Upper lobe of right lung (tissue), 1 donor: ENCODE measurements around the gene BMF. TPM values are rescaled to one million over a fixed set of nuclear protein-coding genes. Genes with fewer than 3 reads are reported as not detected.

Source experiments
- ATAC-seq: fragments of 200-7000 bp; cut with Tn5 transposase; one replicate; pipeline ENCODE4 v1.9.1; 2020; ENCODE audit warnings: mild to moderate bottlenecking, moderate library complexity
- DNase-seq: peaks from one replicate; pipeline ENCODE4 v3.0.0-alpha.2; 2020
- H3K27ac ChIP-seq: fragments of 200-600 bp; one replicate; pipeline ENCODE4 v1.8.0; 2022
- H3K27me3 ChIP-seq: fragments of 200-600 bp; one replicate; pipeline ENCODE4 v1.8.0; 2022; ENCODE audit warnings: mild to moderate bottlenecking
- H3K36me3 ChIP-seq: fragments of 200-600 bp; one replicate; pipeline ENCODE4 v1.8.0; 2022
- H3K4me1 ChIP-seq: fragments of 200-600 bp; one replicate; pipeline ENCODE4 v1.8.0; 2022
- H3K4me3 ChIP-seq: fragments of 200-600 bp; one replicate; pipeline ENCODE4 v1.8.0; 2022; ENCODE audit warnings: mild to moderate bottlenecking
- H3K9me3 ChIP-seq: fragments of 200-600 bp; one replicate; pipeline ENCODE4 v1.8.0; 2022
- CTCF ChIP-seq: fragments of 200-600 bp; IDR thresholded peaks from one replicate; pipeline ENCODE4 v1.8.0; 2022; ENCODE audit warnings: antibody characterized with exemption
- intact Hi-C: fragments of 100-400 bp; cut with DNase I; formaldehyde crosslinking; loops from one replicate; pipeline ENCODE4 v1.11.0; 2022
- total RNA-seq: library from RNA; stranded (reverse); fragmentation: NEBNext Ultra II Directional; extraction: Animal tissue kit (Norgen Biotek cat#: 25700); gene quantifications from one replicate; pipeline ENCODE4 v1.2.1, GENCODE V29; 2021
- donor health status: DM: no; HTN: yes; CAD: no; lungs with severe emphysema.

The BMF gene
- total RNA-seq, 1 donor from 2014 or later, result 15.4 TPM

GRCh38 chr15:40061212-40061901 is 47.3 kb downstream of the BMF start:
- ATAC-seq (peak; percentile 75), DNase-seq (no peak)
- Histone ChIP-seq H3K4me3 (no peak overlapping the region), H3K4me1 (no peaks in the 10 kb centered on the region), H3K9me3 (no peaks in the 10 kb centered on the region), H3K27ac (no peak overlapping the region), H3K27me3 (no peaks in the 10 kb centered on the region), H3K36me3 (no peaks in the 10 kb centered on the region)
- TF ChIP-seq CTCF, result no peak
- intact Hi-C loops, result no loop called here

GRCh38 chr15:40060236-40060961 is 48.3 kb downstream of the BMF start:
- intact Hi-C loops, result no loop called here

GRCh38 chr15:40059821-40060220 is 48.9 kb downstream of the BMF start:
- H3K4me3 ChIP-seq, result no peak overlapping the region
- H3K36me3 ChIP-seq, result no peaks in the 10 kb centered on the region
- no peak for TF ChIP-seq CTCF
- H3K4me1 ChIP-seq, result peaks cover 7% of the 10 kb centered on the region
- DNase-seq, result no peak
- H3K27me3 ChIP-seq, result no peaks in the 10 kb centered on the region
- no peaks in the 10 kb centered on the region for H3K9me3 ChIP-seq
- no peak for ATAC-seq
- no peak overlapping the region for H3K27ac ChIP-seq
- intact Hi-C loops, result no loop called here

More at GRCh38 chr15:40060236-40060961, 48.3 kb downstream of the BMF start:
- no peak for DNase-seq
- Histone ChIP-seq H3K27ac (no peak overlapping the region), H3K4me1 (peaks cover 2% of the 10 kb centered on the region), H3K4me3 (no peak overlapping the region), H3K36me3 (no peaks in the 10 kb centered on the region), H3K9me3 (no peaks in the 10 kb centered on the region), H3K27me3 (no peaks in the 10 kb centered on the region)
- ATAC-seq, result no peak
- TF ChIP-seq CTCF, result no peak

GRCh38 chr15:40058476-40059140 is 50.1 kb downstream of the BMF start:
- H3K9me3 ChIP-seq, result no peaks in the 10 kb centered on the region
- ATAC-seq (no peak), DNase-seq (no peak)
- intact Hi-C loops, result no loop called here
- no peak for TF ChIP-seq CTCF
- H3K4me1 ChIP-seq, result peaks cover 15% of the 10 kb centered on the region
- no peaks in the 10 kb centered on the region for H3K36me3 ChIP-seq
- no peak overlapping the region for H3K4me3 ChIP-seq
- no peak overlapping the region for H3K27ac ChIP-seq
- H3K27me3 ChIP-seq, result no peaks in the 10 kb centered on the region

- peaks cover 15% of the 10 kb centered on the region for H3K4me1 ChIP-seq
- H3K36me3 ChIP-seq, result no peaks in the 10 kb centered on the region
- ATAC-seq, result no peak
- no peak overlapping the region for H3K27ac ChIP-seq
- TF ChIP-seq CTCF, result no peak
- no peaks in the 10 kb centered on the region for H3K27me3 ChIP-seq
- no peak overlapping the region for H3K4me3 ChIP-seq
- H3K9me3 ChIP-seq, result no peaks in the 10 kb centered on the region
- DNase-seq, result no peak
- intact Hi-C loops, result no loop called here
Observed at GRCh38 chr15:40055576-40056293, 52.9 kb downstream of the BMF start.
